ENCODE measurements around the gene SLC11A2. TPM values are rescaled to one million over a fixed set of nuclear protein-coding genes. Genes with fewer than 3 reads are reported as not detected.
"Not testable (repeated sequence)": the region's sequence is repeated elsewhere in the genome, so short reads cannot be mapped to it uniquely, and the experiment has no call there.

SLC11A2 gene
- total RNA-seq, 1 donor from 2014 or later = 47.3 TPM

DNA sequence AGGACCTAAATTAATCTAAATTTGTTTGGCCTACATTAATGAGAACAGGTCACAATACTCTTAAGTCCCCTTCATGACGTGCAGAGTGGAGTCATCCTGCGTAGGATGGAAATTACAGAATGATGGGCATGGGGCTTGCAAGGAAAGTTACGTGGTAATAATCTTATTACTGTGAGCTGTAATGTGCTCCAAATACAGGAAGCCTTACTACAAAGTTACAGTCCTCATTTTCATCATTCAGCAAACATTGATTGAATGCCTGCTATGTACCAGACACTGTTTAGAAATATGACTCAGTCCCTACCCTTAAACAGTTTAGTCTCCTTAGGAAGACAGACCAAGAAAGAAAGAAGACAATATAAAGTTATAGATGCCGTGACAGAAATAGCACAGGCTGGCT, 64.5 kb downstream of the SLC11A2 start:
- Mint-ChIP-seq H3K27me3 (ENCODE audit: unreplicated experiment) (peaks cover 4% of the 10 kb centered on the region), H3K36me3 (ENCODE audit: low read depth, unreplicated experiment) (no peaks in the 10 kb centered on the region), H3K9me3 (ENCODE audit: unreplicated experiment) (no peaks in the 10 kb centered on the region), H3K4me1 (ENCODE audit: unreplicated experiment) (no peaks in the 10 kb centered on the region), H3K4me3 (ENCODE audit: unreplicated experiment) (no peak overlapping the region), H3K27ac (ENCODE audit: unreplicated experiment) (no peak overlapping the region)
- TF ChIP-seq, protein P1, sequence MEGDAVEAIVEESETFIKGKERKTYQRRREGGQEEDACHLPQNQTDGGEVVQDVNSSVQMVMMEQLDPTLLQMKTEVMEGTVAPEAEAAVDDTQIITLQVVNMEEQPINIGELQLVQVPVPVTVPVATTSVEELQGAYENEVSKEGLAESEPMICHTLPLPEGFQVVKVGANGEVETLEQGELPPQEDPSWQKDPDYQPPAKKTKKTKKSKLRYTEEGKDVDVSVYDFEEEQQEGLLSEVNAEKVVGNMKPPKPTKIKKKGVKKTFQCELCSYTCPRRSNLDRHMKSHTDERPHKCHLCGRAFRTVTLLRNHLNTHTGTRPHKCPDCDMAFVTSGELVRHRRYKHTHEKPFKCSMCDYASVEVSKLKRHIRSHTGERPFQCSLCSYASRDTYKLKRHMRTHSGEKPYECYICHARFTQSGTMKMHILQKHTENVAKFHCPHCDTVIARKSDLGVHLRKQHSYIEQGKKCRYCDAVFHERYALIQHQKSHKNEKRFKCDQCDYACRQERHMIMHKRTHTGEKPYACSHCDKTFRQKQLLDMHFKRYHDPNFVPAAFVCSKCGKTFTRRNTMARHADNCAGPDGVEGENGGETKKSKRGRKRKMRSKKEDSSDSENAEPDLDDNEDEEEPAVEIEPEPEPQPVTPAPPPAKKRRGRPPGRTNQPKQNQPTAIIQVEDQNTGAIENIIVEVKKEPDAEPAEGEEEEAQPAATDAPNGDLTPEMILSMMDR (IDR thresholded peaks at IDR 0.05; ENCODE audit: unreplicated experiment) = no peak
- DNase-seq (ENCODE audit: low spot score) = no peak

GRCh38 chr12:50960130-50960529, 66.1 kb downstream of the SLC11A2 start:
- no peaks in the 10 kb centered on the region for H3K4me1 Mint-ChIP-seq (ENCODE audit: unreplicated experiment)
- no peaks in the 10 kb centered on the region for H3K9me3 Mint-ChIP-seq (ENCODE audit: unreplicated experiment)
- DNase-seq (ENCODE audit: low spot score) = no peak
- no peaks in the 10 kb centered on the region for H3K36me3 Mint-ChIP-seq (ENCODE audit: low read depth, unreplicated experiment)
- TF ChIP-seq, protein P1 (IDR thresholded peaks at IDR 0.05; ENCODE audit: unreplicated experiment) = no peak
- peaks cover 2% of the 10 kb centered on the region for H3K27me3 Mint-ChIP-seq (ENCODE audit: unreplicated experiment)
- H3K4me3 Mint-ChIP-seq (ENCODE audit: unreplicated experiment) = no peak overlapping the region
- no peak overlapping the region for H3K27ac Mint-ChIP-seq (ENCODE audit: unreplicated experiment)

DNA sequence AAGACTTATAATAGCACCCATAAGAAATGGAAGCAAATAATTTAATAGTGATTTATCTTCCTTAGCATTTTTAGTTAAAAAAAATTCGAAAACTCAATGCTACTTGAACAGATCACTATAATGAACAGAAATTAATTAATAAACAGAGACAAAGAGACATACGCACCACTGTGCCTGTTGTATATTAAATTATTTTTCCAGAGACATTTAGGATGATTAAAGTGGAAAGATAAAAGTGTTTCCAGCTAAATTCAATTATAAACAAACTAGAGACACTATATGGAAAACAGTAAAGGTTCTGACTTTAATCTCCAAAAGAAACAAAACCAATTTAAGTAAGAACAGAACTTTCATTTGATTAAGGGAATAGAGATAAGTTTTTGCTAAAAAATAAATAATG, 70.5 kb downstream of the SLC11A2 start:
- no peaks in the 10 kb centered on the region for H3K4me1 Mint-ChIP-seq (ENCODE audit: unreplicated experiment)
- no peaks in the 10 kb centered on the region for H3K9me3 Mint-ChIP-seq (ENCODE audit: unreplicated experiment)
- no peaks in the 10 kb centered on the region for H3K36me3 Mint-ChIP-seq (ENCODE audit: low read depth, unreplicated experiment)
- DNase-seq (ENCODE audit: low spot score) = no peak
- H3K27ac Mint-ChIP-seq (ENCODE audit: unreplicated experiment) = no peak overlapping the region
- peaks cover 2% of the 10 kb centered on the region for H3K27me3 Mint-ChIP-seq (ENCODE audit: unreplicated experiment)
- no peak overlapping the region for H3K4me3 Mint-ChIP-seq (ENCODE audit: unreplicated experiment)
- TF ChIP-seq, protein P1 (IDR thresholded peaks at IDR 0.05; ENCODE audit: unreplicated experiment) = no peak

DNA sequence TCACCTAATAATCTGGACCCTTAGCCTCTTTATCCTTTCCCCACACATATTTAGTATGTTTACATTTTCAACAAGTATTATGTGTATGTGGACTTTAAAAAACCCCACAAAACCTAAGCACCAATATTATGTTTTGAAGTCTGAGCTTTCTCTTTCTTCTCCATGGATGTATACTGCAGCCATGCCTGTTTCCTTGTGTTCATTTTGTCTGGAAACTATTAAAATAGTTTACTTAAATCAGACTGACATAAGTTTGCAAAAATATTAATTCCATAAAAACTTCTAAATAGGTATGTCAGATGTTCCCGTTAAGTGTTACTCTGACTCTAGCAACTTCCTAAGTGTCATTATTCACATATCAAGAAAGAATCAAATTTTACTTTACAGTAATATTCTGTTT, 70.9 kb downstream of the SLC11A2 start:
- no peak for DNase-seq (ENCODE audit: low spot score)
- Mint-ChIP-seq H3K27me3 (ENCODE audit: unreplicated experiment) (peaks cover 2% of the 10 kb centered on the region), H3K4me3 (ENCODE audit: unreplicated experiment) (no peak overlapping the region), H3K36me3 (ENCODE audit: low read depth, unreplicated experiment) (no peaks in the 10 kb centered on the region), H3K27ac (ENCODE audit: unreplicated experiment) (no peak overlapping the region), H3K4me1 (ENCODE audit: unreplicated experiment) (no peaks in the 10 kb centered on the region), H3K9me3 (ENCODE audit: unreplicated experiment) (no peaks in the 10 kb centered on the region)
- TF ChIP-seq, protein P1 (IDR thresholded peaks at IDR 0.05; ENCODE audit: unreplicated experiment) = no peak

DNA sequence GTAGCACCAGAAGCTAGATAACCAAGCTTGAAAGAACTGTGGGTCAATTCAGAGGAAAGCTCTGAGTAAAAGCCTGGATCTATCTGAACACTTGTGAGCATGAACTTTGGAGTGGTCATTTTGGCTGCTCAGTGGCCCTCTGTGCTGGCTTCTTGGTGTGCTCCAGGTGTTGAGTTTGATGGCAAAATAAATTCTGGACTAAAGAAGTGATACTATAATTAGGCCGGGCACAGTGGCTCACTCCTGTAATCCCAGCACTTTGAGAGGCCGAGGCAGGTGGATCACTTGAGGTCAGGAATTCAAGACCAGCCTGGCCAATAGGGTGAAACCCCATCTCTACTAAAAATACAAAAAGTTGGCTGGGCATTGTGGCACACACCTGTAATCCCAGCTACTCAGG, 71.4 kb downstream of the SLC11A2 start:
- not testable (repeated sequence) for DNase-seq (ENCODE audit: low spot score); H3K4me1 Mint-ChIP-seq (ENCODE audit: unreplicated experiment); H3K4me3 Mint-ChIP-seq (ENCODE audit: unreplicated experiment); H3K36me3 Mint-ChIP-seq (ENCODE audit: low read depth, unreplicated experiment); H3K9me3 Mint-ChIP-seq (ENCODE audit: unreplicated experiment); H3K27ac Mint-ChIP-seq (ENCODE audit: unreplicated experiment); H3K27me3 Mint-ChIP-seq (ENCODE audit: unreplicated experiment)

DNA sequence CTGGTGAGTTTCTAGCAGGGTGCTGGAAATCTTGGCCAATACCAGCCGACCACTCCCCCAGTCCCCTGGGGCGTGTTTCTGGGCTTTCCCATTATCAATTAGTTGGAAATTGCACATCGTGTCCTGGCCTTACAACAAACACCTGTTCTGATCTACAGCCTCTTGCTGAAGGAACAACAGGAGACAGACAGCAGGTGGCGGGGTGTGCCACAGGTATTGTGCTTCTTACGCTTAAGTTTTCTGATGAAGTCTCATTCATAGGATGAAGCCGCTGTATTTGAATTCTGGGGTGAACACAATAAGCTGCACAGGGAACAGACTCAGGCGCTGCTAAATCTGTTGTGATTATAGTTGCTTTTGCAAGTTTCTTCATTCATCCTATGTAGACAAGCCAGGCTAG, 73.1 kb downstream of the SLC11A2 start:
- Mint-ChIP-seq H3K27me3 (ENCODE audit: unreplicated experiment) (peaks cover 2% of the 10 kb centered on the region), H3K9me3 (ENCODE audit: unreplicated experiment) (no peaks in the 10 kb centered on the region), H3K36me3 (ENCODE audit: low read depth, unreplicated experiment) (no peaks in the 10 kb centered on the region), H3K4me1 (ENCODE audit: unreplicated experiment) (no peaks in the 10 kb centered on the region), H3K4me3 (ENCODE audit: unreplicated experiment) (no peak overlapping the region), H3K27ac (ENCODE audit: unreplicated experiment) (no peak overlapping the region)
- TF ChIP-seq, protein P1 (IDR thresholded peaks at IDR 0.05; ENCODE audit: unreplicated experiment) = no peak
- DNase-seq (ENCODE audit: low spot score) = no peak
